Measurements from ENCODE around the gene NUDT13. TPM values are rescaled to one million over a fixed set of nuclear protein-coding genes. Genes with fewer than 3 reads are reported as not detected.

NUDT13 gene
- total and polyA plus RNA-seq, 9 of the 15 experiments (the other 6 are each of a cell fraction or from before 2014, with no cell fraction given), result 4.7 to 11.1 (median 5.6) TPM

DNA sequence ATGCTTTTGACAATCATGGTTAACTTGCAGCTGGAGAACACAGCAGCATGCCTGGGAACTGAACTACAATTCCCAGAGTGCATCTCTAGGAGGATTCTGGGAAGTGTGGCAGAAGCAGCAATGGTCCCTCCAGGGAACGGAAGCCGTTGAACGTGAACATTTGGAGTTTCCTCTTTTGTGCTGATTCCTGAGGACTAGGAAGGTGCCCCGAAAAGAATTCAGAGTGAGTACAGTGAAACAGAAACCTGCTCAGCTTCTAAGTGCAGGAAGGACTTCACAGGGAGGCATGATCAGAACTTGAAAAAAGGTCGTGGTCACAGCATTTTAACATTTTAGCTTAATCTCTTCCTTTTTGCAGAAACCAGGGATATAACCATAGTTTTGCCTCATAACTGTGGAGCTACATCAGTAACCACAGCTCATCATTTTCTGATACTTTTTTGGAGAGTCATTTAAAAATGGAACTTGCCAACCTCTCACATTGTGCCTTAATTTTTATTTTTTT, at the start of gene NUDT13 (continued):
- TF ChIP-seq, protein P1, sequence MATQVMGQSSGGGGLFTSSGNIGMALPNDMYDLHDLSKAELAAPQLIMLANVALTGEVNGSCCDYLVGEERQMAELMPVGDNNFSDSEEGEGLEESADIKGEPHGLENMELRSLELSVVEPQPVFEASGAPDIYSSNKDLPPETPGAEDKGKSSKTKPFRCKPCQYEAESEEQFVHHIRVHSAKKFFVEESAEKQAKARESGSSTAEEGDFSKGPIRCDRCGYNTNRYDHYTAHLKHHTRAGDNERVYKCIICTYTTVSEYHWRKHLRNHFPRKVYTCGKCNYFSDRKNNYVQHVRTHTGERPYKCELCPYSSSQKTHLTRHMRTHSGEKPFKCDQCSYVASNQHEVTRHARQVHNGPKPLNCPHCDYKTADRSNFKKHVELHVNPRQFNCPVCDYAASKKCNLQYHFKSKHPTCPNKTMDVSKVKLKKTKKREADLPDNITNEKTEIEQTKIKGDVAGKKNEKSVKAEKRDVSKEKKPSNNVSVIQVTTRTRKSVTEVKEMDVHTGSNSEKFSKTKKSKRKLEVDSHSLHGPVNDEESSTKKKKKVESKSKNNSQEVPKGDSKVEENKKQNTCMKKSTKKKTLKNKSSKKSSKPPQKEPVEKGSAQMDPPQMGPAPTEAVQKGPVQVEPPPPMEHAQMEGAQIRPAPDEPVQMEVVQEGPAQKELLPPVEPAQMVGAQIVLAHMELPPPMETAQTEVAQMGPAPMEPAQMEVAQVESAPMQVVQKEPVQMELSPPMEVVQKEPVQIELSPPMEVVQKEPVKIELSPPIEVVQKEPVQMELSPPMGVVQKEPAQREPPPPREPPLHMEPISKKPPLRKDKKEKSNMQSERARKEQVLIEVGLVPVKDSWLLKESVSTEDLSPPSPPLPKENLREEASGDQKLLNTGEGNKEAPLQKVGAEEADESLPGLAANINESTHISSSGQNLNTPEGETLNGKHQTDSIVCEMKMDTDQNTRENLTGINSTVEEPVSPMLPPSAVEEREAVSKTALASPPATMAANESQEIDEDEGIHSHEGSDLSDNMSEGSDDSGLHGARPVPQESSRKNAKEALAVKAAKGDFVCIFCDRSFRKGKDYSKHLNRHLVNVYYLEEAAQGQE (IDR thresholded peaks at IDR 0.05; ENCODE audit: borderline replicate concordance), result no peak
- TF ChIP-seq, protein P1 (CRISPR knock-in tag; IDR thresholded peaks at IDR 0.05; ENCODE audit: low read depth), result no peak
- TF ChIP-seq, protein P2, sequence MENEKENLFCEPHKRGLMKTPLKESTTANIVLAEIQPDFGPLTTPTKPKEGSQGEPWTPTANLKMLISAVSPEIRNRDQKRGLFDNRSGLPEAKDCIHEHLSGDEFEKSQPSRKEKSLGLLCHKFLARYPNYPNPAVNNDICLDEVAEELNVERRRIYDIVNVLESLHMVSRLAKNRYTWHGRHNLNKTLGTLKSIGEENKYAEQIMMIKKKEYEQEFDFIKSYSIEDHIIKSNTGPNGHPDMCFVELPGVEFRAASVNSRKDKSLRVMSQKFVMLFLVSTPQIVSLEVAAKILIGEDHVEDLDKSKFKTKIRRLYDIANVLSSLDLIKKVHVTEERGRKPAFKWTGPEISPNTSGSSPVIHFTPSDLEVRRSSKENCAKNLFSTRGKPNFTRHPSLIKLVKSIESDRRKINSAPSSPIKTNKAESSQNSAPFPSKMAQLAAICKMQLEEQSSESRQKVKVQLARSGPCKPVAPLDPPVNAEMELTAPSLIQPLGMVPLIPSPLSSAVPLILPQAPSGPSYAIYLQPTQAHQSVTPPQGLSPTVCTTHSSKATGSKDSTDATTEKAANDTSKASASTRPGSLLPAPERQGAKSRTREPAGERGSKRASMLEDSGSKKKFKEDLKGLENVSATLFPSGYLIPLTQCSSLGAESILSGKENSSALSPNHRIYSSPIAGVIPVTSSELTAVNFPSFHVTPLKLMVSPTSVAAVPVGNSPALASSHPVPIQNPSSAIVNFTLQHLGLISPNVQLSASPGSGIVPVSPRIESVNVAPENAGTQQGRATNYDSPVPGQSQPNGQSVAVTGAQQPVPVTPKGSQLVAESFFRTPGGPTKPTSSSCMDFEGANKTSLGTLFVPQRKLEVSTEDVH (IDR thresholded peaks at IDR 0.05; ENCODE audit: low read depth, partially characterized antibody), result peak; percentile 86
- TF ChIP-seq ZNF143 (CRISPR knock-in tag; IDR thresholded peaks at IDR 0.05) (peak; percentile 98), ZNF77 (CRISPR knock-in tag; IDR thresholded peaks at IDR 0.05) (no peak), PML (IDR thresholded peaks at IDR 0.05; ENCODE audit: low read length) (no peak), PHB2 (IDR thresholded peaks at IDR 0.05; ENCODE audit: low read depth) (no peak), PRMT5 (CRISPR knock-in tag; IDR thresholded peaks at IDR 0.05) (no peak), ZNF561 (CRISPR knock-in tag; conservative IDR thresholded peaks at IDR 0.05) (no peak), TAF9B (IDR thresholded peaks at IDR 0.05; ENCODE audit: partially characterized antibody) (peak; percentile 69), NFXL1 (CRISPR knock-in tag; IDR thresholded peaks at IDR 0.05) (no peak)
- TF ChIP-seq, protein P3, sequence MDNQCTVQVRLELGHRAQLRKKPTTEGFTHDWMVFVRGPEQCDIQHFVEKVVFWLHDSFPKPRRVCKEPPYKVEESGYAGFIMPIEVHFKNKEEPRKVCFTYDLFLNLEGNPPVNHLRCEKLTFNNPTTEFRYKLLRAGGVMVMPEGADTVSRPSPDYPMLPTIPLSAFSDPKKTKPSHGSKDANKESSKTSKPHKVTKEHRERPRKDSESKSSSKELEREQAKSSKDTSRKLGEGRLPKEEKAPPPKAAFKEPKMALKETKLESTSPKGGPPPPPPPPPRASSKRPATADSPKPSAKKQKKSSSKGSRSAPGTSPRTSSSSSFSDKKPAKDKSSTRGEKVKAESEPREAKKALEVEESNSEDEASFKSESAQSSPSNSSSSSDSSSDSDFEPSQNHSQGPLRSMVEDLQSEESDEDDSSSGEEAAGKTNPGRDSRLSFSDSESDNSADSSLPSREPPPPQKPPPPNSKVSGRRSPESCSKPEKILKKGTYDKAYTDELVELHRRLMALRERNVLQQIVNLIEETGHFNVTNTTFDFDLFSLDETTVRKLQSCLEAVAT (IDR thresholded peaks at IDR 0.05), result no peak

Measured in K562 (cell line).